HG03520 (cell line): Measurements from ENCODE around the gene LRRC4B.
"Not testable (repeated sequence)": the region's sequence is repeated elsewhere in the genome, so short reads cannot be mapped to it uniquely, and the experiment has no call there.

ENCODE experiments used
- ATAC-seq: cut with Tn5 transposase; IDR thresholded peaks from one replicate; pipeline ENCODE4 v1.9.1; 2021; ENCODE audit warnings: mild to moderate bottlenecking, moderate library complexity; ENCODE audit not compliant: unreplicated experiment

Gene LRRC4B

GRCh38 chr19:50531171-50531612 is 37.0 kb downstream of the LRRC4B start:
- no peak for ATAC-seq

GRCh38 chr19:50528052-50528451 is 40.2 kb downstream of the LRRC4B start:
- not testable (repeated sequence) for ATAC-seq

GRCh38 chr19:50522881-50523280 is 45.4 kb downstream of the LRRC4B start:
- no peak for ATAC-seq

GRCh38 chr19:50520822-50521465 is 47.3 kb downstream of the LRRC4B start:
- ATAC-seq: no peak

- no peak for ATAC-seq
Observed at GRCh38 chr19:50519006-50519575, 49.1 kb downstream of the LRRC4B start.

GRCh38 chr19:50518091-50519005 is 49.9 kb downstream of the LRRC4B start:
- ATAC-seq: no peak

GRCh38 chr19:50517704-50518075 is 50.5 kb downstream of the LRRC4B start:
- ATAC-seq: no peak

- ATAC-seq: no peak
Observed at GRCh38 chr19:50516964-50517703, 51.1 kb downstream of the LRRC4B start.

- ATAC-seq: no peak
Observed at GRCh38 chr19:50516456-50516855, 51.8 kb downstream of the LRRC4B start.

GRCh38 chr19:50515168-50515561 is 53.1 kb downstream of the LRRC4B start:
- ATAC-seq: no peak

- ATAC-seq: no peak
Observed at GRCh38 chr19:50514346-50515167, 53.7 kb downstream of the LRRC4B start.

- ATAC-seq: no peak
Observed at GRCh38 chr19:50513746-50514345, 54.4 kb downstream of the LRRC4B start, which contains the start of gene ASPDH. Gene ASPDH (minus strand): TSS chr19:50513913. CDS start chr19:50513823, 90 bp downstream.

- ATAC-seq: no peak
Observed at GRCh38 chr19:50512999-50513745, 55.1 kb downstream of the LRRC4B start.

GRCh38 chr19:50512112-50512998 is 55.9 kb downstream of the LRRC4B start:
- no peak for ATAC-seq

GRCh38 chr19:50511069-50511822 is 57.0 kb downstream of the LRRC4B start, which contains the start of gene JOSD2:
Gene JOSD2 (minus strand): TSS chr19:50511191. CDS start chr19:50510431, 760 bp downstream.
- peak; percentile 82 for ATAC-seq

- ATAC-seq: peak; percentile 13
Observed at GRCh38 chr19:50510700-50511068, 57.6 kb downstream of the LRRC4B start.

GRCh38 chr19:50510121-50510670 is 58.0 kb downstream of the LRRC4B start:
- ATAC-seq: no peak
